ENCODE results near the gene CELF4.

- TF ChIP-seq CTCF (IDR thresholded peaks at IDR 0.05; ENCODE audit: insufficient read depth, low read length, poor library complexity, severe bottlenecking) (no peak), EZH2phosphoT487 (conservative IDR thresholded peaks at IDR 0.05; ENCODE audit: low read length) (no peak)
These were observed 33.6 kb upstream of the CELF4 start for GRCh38 chr18:37598966-37599896.
